Type B pancreatic cell (in vitro differentiated cells): ENCODE measurements around the gene SPESP1. TPM values are rescaled to one million over a fixed set of nuclear protein-coding genes. Genes with fewer than 3 reads are reported as not detected.

ENCODE experiments used
- DNase-seq: peaks from one replicate; pipeline ENCODE4 v3.0.0; 2021; ENCODE audit warnings: mixed read lengths; ENCODE audit not compliant: unreplicated experiment; ENCODE audit errors: extremely low spot score
- H3K27ac Mint-ChIP-seq: 2 replicates; pipeline ENCODE4 v1.8.0; 2021; ENCODE audit warnings: mild to moderate bottlenecking, mixed read lengths
- H3K27me3 Mint-ChIP-seq: 2 replicates; pipeline ENCODE4 v1.8.0; 2021; ENCODE audit warnings: mixed read lengths
- H3K36me3 Mint-ChIP-seq: 2 replicates; pipeline ENCODE4 v1.8.0; 2021; ENCODE audit warnings: mixed read lengths
- H3K4me1 Mint-ChIP-seq: one replicate; pipeline ENCODE4 v1.8.0; 2021; ENCODE audit warnings: mixed read lengths; ENCODE audit not compliant: unreplicated experiment
- H3K4me3 Mint-ChIP-seq: 2 replicates; pipeline ENCODE4 v1.8.0; 2021; ENCODE audit warnings: mild to moderate bottlenecking, mixed read lengths
- H3K9me3 Mint-ChIP-seq: 2 replicates; pipeline ENCODE4 v1.8.0; 2021; ENCODE audit warnings: mixed read lengths
- CTCF ChIP-seq: fragments of 200-600 bp; sonication (generic); conservative IDR thresholded peaks from 2 replicates; pipeline ENCODE4 v1.5.0; 2021; ENCODE audit warnings: antibody characterized with exemption, mild to moderate bottlenecking
- total RNA-seq: library from RNA; stranded (reverse); gene quantifications from 2 replicates; pipeline ENCODE4 v1.2.1, GENCODE V29; 2021; ENCODE audit warnings: low replicate concordance

Gene SPESP1
- total RNA-seq, 1 donor from 2014 or later: not detected

GRCh38 chr15:68993276-68993675 is 63.0 kb downstream of the SPESP1 start:
- no peak for DNase-seq
- H3K36me3 Mint-ChIP-seq: no peaks in the 10 kb centered on the region
- H3K9me3 Mint-ChIP-seq: no peaks in the 10 kb centered on the region
- peaks cover 3% of the 10 kb centered on the region for H3K27me3 Mint-ChIP-seq
- H3K27ac Mint-ChIP-seq: no peak overlapping the region
- no peak for TF ChIP-seq CTCF
- peaks cover 21% of the 10 kb centered on the region for H3K4me1 Mint-ChIP-seq
- no peak overlapping the region for H3K4me3 Mint-ChIP-seq

GRCh38 chr15:68994149-68994548 is 63.8 kb downstream of the SPESP1 start:
- peaks cover 23% of the 10 kb centered on the region for H3K4me1 Mint-ChIP-seq
- peaks cover 3% of the 10 kb centered on the region for H3K27me3 Mint-ChIP-seq
- no peak overlapping the region for H3K4me3 Mint-ChIP-seq
- H3K9me3 Mint-ChIP-seq: peaks cover 4% of the 10 kb centered on the region
- no peaks in the 10 kb centered on the region for H3K36me3 Mint-ChIP-seq
- no peak for DNase-seq
- no peak overlapping the region for H3K27ac Mint-ChIP-seq
- no peak for TF ChIP-seq CTCF

- Mint-ChIP-seq H3K4me1 (peaks cover 23% of the 10 kb centered on the region), H3K27me3 (peaks cover 3% of the 10 kb centered on the region), H3K4me3 (no peak overlapping the region), H3K27ac (no peak overlapping the region), H3K36me3 (no peaks in the 10 kb centered on the region), H3K9me3 (peaks cover 4% of the 10 kb centered on the region)
- DNase-seq: no peak
- no peak for TF ChIP-seq CTCF
These were observed 64.8 kb downstream of the SPESP1 start for GRCh38 chr15:68994981-68995761.

Other genes with a start within 250 kb of the SPESP1 start
- gene ANP32A, start 109.6 kb upstream of the SPESP1 start, total RNA-seq: 167 and 222 TPM in 2 replicates
- gene NOX5, start 84.2 kb downstream of the SPESP1 start, total RNA-seq: 0.12 TPM in 1 of 2 replicates, not detected in the other
- gene GLCE, start 230.1 kb downstream of the SPESP1 start, total RNA-seq: 32.6 and 33.8 TPM in 2 replicates